Left lobe of liver (tissue), 2 donors: Measurements from ENCODE around the gene UCK1. TPM values are rescaled to one million over a fixed set of nuclear protein-coding genes. Genes with fewer than 3 reads are reported as not detected.
"Not testable (repeated sequence)": the region's sequence is repeated elsewhere in the genome, so short reads cannot be mapped to it uniquely, and the experiment has no call there.

ENCODE experiments used
- ATAC-seq: fragments of 200-7000 bp; cut with Tn5 transposase; one replicate; pipeline ENCODE4 v1.9.1; 2020; ENCODE audit warnings: mild to moderate bottlenecking, moderate library complexity
- DNase-seq: peaks from one replicate; pipeline ENCODE4 v3.0.0-alpha.2; 2020; ENCODE audit warnings: low spot score
- total RNA-seq: library from RNA; stranded (reverse); gene quantifications from one replicate; pipeline ENCODE4 v1.2.1, GENCODE V29; 2021
- donor health status: DM: no; HTN: no; CAD: no; lungs with moderate emphysema.
- donor health status: DM: no; HTN: yes; CAD: no.

Gene UCK1
- total RNA-seq, 1 donor from 2014 or later: 40.2 TPM

DNA sequence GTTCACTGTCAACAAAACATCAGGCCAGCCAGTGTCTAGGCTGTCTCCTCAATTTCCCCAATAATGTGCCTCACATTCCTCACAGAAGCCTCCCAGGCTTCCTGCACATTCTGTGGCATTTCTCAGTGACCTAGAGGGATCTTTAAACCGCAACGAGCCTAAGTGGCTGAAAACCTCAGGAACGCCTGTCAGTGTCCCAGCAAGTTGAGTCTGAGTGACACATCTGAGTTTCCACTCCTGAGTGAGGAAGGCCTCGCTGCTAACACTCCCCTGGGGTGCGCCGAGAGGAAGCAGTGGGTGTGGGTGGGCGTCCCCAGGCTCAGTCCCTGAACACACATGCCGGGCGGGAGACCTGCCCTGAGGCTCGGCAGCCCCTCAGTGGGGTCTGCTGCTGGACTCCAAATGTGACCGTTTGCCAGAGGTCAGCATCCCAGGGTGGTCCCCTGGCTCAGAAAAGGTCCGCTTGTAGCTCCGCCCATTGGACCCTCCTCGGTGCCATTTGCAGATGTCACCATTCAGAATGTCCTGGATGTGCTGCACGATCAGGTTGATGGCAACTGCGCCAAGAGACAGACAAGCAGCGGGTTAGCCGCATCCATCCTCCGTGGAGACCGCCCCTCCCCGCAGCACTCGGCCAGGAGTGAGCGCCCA lies 6.3 kb downstream of the UCK1 start:
- no peak for DNase-seq

DNA sequence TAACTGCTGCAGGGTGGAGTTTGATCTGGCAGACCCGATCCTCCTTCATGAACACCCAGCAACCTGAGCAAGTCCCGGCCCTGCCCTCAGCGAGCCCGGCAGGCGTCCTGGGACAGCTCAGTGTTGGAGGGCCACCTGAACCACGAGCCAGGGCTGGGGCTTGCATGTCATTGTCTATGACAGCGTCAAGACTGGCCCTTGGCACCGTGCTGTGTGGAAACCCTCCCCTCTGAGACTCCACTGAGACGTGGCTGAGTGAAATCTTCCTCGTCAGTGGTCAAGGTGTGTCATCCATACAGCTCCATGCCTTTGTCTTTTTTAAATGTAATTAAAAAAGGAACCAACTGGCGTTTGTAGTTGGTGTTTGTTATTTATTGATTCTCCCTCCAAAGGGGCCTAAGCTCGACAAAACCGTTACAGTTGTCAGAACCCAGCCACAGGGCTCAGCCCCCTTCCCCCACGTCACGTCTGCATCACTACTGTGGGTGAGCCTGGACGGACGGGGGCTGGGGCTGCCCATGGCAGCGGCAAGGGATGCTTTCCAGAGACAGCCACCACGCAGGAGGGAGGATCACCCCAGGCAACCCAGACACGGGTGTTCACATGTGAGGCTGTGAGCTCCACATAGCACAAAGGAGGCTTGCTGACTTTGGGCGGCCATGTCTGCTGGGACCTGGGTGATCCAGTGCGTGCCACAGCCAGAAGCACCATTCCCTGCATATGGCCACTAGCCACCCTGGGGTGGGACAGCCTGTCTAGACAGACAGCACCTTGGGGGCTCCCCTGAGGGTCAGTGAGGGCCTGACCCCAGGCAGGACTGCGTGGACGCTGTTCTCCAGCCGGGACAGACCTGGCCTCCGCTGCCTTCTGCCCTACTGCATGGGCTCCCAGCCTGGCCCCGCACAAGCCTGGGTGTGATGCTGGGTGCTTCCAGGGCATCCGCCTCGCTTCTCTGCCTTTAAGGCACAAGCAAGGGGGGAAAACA lies 7.3 kb downstream of the UCK1 start:
- ATAC-seq (peak; percentile 13), DNase-seq (no peak)

More for the DNA sequence above, 6.3 kb downstream of the UCK1 start:
- ATAC-seq: no peak

DNA sequence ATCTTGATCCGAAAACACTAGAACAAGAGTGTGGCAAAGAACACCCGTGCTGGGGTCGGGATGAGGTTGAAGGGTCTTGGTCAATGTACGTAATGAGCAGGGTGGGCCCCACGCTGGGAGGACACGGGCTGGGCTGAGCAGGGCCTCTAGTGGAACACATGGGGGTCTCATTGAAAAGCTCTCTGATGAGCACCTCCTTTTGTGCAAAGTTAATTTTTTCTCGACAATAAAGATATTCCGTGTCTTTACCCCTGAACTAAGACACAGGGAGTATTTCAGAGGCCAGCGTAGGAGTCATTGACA lies 8.0 kb downstream of the UCK1 start:
- DNase-seq: no peak
- ATAC-seq: no peak

DNA sequence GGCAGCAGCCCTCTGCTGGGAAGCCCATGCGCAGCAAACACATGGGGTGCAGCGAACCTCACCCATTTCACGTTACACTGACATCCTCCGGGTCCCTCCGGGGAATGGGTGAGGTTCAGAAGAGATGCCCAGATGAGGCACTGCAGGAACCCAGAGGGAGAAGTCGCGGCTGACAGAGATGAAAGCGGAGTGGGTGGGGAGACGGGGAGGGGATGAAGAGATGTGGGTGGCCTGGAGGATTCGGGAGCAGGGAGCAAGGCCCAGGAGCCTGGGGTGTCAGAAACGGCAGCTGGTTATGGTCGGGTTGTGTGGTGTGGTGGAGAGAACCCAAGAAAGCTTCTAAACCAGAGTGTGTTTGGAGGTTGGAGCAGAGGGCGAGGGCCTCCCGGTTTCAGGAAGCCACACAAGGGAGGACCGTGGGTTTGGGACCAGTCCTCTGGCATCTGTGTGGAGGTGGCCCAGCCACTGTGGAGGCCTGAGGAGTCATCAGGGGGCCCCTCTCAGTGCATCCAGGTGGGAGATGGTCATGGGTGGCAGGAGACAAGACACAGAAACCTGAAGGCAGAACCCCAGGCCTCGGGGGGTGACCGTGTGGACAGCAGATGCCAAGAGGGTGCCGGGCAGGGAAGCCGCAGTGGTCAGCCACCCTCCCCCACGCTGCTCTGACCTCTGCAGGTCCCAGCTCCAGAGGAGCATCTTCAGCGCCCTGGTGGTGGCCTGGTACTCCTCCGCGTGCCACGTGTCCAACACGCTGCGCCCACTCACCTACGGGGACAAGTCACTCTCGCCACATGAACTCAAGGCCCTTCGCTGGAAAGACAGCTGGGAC lies 8.6 kb downstream of the UCK1 start:
- DNase-seq: no peak
- no peak for ATAC-seq

DNA sequence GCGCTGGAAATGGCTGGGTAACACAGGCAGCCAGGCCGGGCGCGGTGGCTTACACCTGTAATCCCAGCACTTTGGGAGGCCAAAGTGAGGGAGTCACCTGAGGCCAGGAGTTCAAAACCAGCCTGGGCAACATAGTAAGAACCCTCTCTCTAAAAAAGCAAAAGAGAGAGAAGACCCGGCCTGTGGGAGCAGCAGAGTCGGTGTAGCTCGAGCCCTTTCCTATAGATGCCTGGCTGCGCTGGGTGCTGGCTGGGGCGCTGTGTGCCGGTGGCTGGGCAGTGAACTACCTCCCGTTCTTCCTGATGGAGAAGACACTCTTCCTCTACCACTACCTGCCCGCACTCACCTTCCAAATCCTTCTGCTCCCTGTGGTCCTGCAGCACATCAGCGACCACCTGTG lies 9.2 kb downstream of the UCK1 start:
- ATAC-seq: no peak
- no peak for DNase-seq

DNA sequence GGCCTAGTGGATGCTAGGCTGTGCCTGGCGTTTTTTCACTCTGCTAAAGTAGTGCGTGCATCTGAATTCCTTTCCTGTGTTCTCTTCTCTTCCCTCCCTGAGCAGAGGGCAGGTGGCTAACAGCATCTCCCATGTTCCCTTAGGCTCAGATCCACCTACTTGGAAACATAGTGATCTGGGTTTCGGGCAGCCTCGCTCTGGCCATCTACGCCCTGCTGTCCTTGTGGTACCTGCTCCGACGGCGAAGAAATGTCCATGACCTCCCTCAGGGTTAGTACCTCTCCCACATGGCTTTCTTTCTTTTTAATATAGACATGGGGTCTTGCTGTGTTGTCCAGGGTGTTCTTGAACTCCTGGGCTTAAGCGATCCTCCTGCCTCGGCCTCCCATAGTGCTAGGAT lies 9.9 kb downstream of the UCK1 start:
- ATAC-seq: no peak
- DNase-seq: no peak

DNA sequence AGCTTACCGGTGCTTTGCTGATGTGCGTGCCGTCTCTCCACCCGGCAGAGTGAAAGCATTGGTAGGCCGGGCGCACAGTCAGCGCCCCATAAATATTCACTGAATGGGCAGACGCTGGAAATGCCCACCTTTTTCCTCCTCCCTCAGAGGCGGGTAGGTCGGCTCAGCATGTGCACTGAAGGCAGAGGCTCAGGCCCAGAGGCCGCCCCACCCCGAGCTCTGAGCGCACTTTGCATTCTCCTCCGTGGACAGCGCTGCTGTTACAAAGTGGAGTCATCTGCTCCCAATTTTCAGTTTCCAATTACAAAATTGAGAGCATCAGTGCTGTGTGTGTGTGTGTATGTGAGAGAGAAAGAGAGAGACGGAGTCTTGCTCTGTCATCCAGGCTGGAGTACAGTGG lies 10.6 kb downstream of the UCK1 start:
- ATAC-seq (no peak), DNase-seq (no peak)

DNA sequence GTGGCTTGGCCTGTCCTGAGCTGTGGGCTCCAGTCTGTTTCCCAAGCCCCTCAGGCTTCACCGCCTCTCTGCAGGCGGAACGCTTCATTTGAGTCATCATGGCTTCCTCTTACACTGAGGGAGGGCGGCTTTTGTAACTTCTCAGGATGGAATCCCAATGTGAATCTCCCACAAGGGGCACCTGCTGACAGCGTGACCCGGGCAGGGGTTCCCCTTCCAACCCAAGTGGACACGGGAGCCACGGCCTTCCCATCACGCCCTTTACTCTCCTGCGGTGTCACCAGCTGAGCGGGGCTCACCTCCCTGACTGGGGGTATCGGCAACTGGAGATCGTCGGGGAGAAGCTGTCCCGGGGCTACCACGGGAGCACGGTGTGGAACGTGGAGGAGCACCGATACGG lies 12.5 kb downstream of the UCK1 start:
- DNase-seq (no peak), ATAC-seq (no peak)

DNA sequence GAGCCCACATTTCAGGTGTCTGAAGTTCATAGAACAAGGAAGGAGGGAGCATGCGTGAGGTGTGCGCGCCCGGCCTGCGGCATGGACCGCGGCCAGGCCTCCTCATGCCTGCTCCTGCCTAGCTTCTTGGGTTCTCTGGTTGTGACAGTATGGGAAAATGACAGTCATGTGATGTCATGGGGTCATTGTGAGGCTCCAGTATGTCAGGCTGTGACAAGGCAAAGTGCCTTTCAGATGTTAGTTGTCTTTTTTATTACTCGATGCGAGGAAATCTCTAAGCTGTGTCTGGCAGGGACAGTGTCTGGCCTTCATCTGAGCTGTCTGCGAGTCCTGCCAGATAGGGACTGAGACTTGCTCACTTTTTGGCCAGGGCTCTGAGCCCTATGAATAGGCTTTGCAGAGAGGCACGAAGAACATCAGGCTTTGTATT lies 13.3 kb downstream of the UCK1 start:
- no peak for DNase-seq
- no peak for ATAC-seq

DNA sequence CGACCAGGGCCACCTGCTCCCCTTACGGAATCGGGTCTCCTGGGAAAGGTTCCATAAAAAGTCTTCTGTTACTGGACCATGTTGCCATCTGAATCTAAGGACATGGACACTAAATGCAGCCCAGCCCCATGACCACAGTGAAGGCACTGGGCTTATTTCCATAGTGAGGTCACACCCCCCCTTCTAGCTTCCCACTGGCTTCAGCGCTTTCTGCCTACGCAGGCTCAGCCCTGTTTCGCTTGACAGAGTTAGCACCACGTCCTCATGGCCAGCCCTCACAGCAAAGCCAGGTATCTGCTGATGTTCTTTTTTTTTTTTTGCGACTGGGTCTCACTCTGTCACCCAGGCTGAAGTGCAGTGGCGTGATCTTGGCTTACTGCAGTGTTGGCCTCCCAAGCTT lies 14.1 kb downstream of the UCK1 start:
- ATAC-seq: no peak
- no peak for DNase-seq

DNA sequence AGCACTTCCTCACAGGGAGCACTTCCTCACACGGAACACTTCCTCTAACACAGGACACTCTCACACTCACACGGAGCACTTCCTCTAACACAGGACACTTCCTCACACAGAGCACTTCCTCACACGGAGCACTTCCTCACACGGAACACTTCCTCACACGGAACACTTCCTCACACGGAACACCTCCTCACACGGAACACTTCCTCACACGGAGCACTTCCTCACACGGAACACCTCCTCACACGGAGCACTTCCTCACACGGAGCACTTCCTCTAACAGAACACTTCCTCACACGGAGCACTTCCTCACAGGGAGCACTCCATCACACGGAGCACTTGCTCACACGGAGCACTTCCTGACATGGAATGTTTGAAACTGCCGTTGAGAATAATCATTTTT lies 15.0 kb downstream of the UCK1 start:
- no peak for ATAC-seq

DNA sequence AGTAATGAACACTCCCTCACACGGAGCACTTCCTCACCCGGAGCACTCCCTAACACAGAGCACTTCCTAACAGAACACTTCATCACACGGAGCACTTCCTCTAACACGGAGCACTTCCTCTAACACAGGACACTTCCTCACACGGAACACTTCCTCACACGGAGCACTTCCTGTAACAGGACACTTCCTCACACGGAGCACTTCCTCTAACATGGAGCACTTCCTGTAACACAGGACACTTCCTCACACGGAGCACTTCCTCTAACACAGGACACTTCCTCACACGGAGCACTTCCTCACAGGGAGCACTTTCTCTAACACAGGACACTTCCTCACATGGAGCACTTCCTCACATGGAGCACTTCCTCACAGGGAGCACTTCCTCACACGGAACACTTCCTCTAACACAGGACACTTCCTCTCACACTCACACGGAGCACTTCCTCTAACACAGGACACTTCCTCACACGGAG lies 15.5 kb downstream of the UCK1 start:
- ATAC-seq, DNase-seq: not testable (repeated sequence)

More for the DNA sequence above, 15.0 kb downstream of the UCK1 start:
- no peak for DNase-seq

DNA sequence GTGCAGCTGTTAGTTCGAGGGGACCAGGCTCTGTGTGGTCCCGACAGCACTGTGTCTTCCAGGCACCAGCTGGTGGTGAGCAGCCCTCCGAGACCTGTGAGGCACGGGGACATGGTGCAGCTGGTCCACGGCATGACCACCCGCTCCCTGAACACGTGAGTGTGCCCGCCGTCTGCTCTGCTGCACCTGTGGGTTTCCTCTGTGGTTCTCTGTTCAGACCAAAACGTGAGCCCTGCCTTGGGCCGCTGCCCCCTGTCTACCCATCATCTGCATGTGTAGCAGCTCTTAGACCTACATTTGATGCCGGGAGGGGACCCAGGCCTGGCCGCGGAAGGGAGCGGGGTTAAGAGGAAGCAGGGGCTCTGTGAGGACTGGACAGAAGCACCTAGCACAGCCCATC lies 17.9 kb downstream of the UCK1 start:
- ATAC-seq (no peak), DNase-seq (no peak)

DNA sequence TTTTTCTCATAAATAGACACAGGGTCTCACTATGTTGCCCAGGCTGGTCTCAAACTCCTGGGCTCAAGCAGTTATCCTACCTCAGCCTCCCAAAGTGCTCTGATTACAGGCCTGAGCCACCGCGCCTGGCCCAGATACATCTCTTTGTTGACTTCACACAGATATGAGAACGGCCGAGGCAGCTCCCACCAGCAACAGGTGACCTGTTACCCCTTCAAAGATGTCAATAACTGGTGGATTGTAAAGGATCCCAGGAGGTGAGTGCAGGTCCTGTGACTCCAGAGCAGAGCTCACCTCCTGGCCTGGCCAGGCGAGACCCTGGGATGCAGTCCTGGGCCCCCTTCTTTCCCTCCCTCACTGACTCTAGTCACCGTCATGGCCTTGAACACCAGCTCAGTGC lies 19.2 kb downstream of the UCK1 start:
- ATAC-seq (no peak), DNase-seq (no peak)

DNA sequence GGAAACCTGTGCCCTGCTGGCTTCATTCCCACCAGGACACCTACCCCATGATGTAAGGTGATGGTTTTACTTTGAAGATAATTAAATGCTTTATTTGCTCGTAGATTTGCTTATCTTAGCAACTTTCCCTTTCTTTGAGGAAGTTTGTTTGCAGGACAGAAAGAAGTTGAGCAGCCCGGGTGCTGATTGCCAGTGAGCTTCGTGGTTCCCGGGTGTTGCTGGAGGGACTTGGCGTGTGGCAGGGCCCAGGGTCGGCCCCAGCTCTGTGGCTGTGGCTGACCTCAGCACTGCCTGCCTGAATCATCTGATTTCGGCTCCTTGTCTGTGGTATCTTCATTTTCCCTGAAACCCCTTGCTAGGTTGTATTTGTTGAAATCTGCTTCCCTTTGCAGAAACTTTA lies 19.6 kb downstream of the UCK1 start:
- ATAC-seq (no peak), DNase-seq (no peak)

DNA sequence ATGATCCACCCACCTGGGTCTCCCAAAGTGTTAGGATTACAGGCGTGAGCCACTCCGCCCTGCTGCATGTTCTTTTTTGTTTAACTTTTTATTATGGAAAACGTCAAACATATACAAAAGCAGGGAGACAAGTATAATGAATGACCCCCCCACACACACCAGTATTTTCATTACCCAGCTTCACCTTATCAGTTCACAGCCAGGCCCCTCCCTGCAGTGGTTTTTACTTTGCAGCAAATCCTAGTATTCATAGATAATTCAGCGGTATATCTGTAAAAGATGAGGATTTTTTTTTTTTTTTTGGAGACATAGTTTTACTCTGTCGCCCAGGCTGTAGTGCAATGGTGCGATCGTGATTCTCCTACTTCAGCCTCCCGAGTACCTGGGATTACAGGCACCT lies 26.1 kb downstream of the UCK1 start:
- no peak for ATAC-seq
- no peak for DNase-seq

DNA sequence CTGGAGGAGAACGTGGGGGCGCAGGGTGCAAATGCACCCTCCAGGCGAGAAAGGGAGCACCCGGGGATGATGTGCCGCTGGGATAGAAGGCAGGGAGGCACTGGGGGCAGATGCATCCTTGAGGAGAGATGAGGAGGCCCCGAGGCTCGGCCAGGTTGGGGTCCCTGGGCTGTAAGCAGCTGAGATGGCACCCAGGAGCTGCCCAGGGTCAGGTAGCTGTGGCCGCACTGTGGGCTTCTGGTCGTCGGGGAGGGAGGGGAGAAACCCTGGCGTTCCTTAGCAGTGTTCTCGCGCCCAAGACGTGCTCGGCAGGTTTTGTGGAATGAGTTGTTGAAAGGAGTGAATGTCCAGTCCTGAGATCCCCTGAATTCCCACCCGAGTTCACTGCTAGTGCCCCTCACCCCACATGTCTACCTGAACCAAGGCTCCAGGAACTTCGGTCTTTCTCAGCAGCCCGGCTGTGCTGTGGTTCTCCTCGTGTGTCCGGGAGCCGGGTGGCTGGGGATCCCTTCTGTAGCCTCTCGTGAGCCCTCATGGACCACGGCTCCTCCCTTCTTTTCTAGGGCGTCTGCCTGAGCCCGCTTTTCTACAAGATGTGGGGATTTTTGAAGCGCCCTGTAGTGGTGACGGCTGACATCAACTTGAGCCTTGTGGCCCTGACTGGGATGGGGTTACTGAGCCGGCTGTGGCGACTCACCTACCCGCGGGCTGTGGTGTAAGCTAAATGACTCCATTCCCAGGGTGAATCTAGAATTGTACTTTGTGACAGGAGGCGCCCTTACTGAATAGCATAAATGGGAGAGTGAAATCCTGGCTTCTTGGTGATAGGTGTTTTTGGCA lies 27.2 kb downstream of the UCK1 start:
- ATAC-seq (peak; percentile 12), DNase-seq (no peak)

DNA sequence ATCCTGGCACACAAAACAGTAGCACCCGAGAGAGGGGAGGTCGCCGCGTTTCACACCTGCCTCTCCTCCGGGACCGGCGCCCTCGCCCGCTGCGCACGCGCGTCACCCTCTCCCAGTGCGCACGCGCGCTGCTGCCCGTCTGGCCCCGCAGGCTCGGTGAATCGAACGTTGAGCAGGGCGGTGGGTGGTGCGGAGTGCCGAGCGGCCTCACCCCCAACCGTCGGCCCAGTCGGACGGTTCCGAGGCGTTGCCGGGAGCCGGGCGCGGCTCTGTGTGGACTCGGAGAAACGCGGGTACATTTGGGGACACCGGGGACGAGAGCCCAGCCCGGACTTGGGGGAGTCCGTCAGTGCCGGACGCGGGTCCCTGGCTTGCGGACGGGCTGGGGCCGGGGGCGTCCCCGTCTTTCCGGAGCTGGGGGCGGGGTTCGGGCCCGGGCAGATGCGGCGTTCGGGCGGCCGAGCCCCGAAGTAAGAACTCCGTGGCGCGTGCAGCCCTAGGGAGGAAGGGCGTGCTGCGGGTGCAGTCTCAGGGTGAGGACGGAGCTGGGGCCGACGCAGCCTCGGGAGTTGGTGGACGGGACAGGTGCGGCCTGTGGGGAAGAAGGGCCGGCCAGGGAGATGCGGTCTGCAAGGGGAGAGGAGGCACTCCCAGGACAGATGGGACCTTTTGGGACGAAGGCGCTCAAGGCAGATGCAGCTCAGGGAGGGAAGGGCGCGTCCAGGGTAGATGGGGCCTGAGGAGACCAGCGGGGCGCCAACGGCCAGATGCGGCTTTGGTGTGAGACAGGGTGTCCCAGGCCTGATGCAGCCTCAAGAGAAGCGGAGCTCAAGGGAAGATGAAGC lies 28.1 kb downstream of the UCK1 start, which contains the start of gene POMT1:
POMT1 (plus strand) TSS at position 138 of the 845 bp plus-strand sequence. CDS start 1,301 bp downstream, outside the sequence.
- DNase-seq (peak; percentile 91), ATAC-seq (peak; percentile 91)

DNA sequence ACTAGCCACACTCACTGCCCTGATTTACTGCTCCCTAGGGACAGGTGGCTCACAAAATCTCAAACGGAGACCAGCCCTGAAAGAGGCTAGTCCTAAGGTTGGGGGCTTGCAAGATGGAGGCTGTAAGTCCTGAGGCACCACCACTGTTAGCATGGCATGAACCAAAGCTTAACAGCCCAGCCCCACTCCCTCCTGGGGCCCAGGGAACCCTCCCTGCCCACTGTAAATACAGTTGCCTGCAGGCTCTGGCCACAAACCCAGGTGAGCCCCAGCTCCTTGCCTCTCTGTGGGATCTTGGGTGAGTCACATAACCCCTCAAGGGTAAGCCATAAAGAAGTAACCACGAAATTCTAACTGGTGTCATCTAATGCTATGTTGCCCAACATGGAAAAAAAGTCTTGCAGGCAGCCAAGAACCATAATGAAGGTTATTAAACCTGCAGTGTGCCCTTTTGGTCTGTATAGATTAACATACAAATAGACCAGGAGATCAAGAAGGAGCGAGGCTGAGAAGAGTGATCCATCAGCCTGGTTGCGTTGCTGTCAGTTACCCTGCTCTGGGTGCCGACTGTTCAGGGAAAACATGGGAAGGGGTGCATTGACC lies 30.0 kb downstream of the UCK1 start:
- no peak for DNase-seq
- ATAC-seq: no peak
